ENCODE data around the gene ZEB1.
"Not testable (repeated sequence)": the region's sequence is repeated elsewhere in the genome, so short reads cannot be mapped to it uniquely, and the experiment has no call there.

The ZEB1 gene

DNA sequence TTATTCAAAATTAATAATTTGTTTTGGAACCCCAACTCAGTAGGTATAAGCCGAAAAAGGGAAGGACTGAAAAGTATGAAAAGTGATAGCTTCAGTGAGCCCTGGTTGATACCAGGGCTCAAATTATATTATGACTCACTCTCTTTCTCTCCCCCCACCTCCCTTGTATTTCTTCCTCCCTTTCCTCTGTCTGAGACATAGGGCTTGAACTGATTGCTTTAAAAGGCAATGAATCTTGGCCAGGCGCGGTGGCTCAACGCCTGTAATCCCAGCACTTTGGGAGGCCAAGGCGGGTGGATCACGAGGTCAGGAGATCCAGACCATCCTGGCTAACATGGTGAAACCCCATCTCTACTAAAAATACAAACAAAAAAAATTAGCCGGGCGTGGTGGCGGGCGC lies 108.3 kb downstream of the ZEB1 start:
- DNase-seq, result not testable (repeated sequence)

DNA sequence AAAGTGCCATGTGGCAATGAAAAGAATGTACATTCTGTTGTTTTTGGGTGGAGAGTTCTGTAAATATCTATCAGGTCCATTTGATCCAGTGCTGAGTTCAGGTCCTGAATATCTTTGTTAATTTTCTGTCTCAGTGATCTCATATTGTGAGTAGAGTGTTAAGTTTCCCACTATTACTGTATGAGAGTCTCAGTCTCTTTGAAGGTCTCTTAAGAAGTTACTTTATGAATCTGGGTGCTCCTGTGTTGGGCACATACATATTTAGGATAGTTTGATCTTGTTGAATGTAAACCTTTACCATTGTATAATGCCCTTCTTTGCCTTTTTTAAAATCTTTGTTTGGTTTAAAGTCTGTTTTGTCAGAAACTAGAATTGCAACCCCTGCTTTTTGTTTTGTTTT lies 109.5 kb downstream of the ZEB1 start:
- DNase-seq, result not testable (repeated sequence)

DNA sequence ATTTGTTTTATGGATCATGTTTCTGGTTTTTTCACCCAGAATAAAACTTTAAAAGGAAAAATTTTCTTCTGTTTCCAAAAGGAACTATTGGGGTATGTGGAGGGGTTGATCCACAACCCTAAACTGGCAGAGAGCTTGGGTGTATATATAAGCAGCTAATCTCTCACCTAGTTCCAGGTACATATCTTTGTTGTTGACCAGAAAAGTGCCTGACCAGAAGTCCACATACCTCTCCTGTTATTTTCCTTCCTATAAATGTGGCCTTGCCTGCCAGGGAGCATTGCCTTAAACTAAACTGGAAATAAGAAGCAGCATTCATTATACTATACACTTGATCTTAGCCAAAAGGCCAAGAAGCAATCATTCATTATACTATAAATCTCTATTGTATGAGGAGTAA lies 112.0 kb downstream of the ZEB1 start:
- DNase-seq, result no peak

DNA sequence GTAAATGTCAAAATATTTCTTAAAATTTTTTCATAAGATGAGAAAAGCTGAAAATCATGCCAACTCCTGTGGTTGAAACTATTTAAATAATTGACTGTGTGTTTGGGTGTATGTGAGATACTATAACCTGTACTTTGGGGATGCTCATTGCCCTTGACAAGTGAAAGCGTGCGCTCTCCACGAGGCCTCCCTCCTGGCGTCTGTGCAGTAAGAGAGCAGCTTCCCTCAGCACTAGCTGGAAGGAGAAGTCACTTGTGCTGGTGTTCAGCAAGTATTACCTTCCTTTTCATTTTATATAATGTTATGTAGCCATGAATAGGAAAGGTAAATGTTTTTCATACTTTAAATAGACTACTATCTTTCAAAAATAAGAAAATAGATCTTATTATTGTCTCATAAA lies 118.9 kb downstream of the ZEB1 start:
- DNase-seq, result no peak

DNA sequence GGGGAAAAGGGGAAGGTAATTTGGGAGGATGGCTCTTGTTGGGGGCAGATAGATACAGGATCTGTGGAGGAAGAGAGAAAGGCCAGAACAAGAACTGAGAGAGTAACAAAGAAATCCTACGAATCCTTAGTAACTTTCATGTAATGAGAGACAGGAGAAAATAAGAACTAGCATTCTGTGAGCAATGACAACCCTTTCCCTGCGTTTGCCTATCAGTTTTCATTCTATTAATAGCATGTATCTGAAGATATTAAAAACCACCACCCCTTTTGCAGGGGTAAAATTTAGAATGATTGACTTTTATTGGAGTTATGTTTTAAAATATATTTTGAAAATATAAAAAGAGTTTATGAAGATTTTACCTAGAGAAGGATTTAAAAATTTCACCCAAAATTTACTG lies 132.8 kb downstream of the ZEB1 start:
- DNase-seq, result no peak

DNA sequence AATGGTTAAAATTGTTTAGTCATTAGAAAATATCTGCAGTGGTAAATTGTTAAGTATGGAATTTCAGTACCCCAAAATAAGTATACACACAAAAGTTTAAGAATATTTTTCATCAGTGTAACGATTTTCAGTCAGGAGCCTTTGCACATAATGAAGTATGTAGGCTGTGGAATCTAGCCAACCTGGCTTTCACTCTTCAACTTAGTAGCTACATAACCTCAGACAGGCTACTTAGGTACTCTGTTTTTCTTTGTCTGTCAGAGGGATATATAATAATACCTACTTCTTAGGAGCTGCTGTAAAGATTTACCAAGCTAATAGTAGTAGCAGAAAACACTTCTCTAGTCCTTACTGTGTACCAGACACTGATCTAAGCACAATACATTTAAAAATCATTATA lies 137.5 kb downstream of the ZEB1 start:
- no peak for DNase-seq

DNA sequence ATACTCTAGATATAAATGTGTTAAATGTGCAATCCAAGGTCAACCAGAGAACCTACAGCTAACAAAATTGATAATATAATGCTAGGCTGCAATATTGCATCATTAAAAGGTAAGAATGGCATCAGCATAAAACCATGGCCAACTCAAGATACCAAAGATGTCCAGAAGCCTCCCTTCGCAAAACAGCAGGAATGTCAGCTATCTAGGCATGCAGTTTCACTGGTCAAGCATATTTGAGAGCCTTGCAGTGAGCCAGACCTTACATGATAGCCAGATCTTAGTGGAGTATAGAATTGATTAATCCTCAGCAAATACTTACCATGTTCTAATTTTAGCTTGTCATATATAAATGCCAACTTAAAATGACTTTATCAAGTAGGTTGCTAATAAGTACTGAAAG lies 138.8 kb downstream of the ZEB1 start:
- DNase-seq, result no peak

DNA sequence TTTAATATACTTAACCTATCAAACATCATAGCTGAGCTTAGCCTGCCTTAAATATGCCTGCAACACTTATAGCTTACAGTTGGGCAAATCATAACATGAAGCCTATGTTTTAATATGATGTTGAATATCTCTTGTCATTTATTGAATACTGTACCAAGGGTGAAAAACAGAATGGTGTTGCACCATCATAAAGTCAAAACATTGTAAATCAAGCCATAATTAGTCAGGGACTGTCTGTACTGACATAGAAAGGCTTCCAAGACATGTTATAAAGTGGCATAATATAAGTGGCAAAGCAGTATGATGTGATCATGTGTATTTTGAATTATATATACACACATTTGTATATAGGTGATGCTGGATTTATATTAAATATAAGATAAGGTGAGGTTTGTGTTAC lies 140.0 kb downstream of the ZEB1 start:
- DNase-seq, result no peak

DNA sequence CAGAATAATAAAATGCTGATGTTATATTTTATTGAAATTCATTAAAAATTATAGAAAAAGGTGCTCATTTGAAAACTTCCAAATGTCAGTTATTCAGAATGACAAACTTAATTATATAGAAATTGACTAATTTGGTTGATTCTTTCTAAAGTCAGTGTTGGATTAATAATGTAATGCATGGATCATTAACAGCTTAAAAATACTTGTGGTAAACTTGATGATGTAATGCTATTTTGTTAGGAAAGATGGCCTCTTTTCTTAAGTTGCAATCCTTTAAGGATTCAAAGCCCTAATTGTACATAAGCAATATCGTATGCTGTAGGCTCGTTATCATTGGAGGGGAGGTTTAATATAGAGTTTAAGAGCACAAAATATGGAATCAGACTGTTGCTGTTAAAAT lies 141.2 kb downstream of the ZEB1 start:
- DNase-seq, result no peak

DNA sequence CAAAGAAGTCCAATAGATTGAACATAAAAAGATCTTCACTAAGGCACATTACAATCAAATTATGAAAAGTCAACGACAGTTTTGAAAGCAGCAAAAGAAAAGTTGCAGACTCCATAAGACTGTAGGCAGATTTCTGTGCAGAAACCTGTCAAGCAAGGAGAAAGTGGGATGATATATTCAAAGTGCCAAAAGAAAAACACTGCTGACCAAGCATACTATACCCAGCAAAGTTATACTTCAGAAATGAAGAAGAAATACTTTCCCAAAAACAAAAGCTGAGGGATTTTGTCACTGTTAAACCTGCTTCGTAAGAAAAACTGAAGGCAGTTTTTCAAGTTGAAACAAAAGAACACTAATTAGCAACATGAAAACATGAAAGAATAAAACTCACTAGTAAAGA lies 145.5 kb downstream of the ZEB1 start:
- DNase-seq, result no peak

DNA sequence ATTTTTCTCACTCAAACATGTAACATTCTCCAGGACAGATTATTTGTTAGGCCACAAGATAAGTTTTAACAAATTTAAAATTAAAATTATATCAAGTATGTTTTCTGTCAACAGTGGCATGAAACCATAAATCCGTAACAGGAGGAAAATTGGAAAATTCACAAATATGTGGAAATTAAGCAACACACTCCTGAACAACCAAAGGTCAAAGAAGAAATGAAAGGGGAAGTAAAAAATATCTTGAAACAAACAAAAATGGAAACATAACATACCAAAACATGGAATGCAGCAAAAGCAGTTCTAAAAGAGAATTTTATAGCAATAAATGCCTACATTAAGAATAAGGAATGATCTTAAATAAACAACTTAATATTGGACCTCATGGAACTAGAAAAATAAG lies 147.3 kb downstream of the ZEB1 start:
- DNase-seq, result no peak

DNA sequence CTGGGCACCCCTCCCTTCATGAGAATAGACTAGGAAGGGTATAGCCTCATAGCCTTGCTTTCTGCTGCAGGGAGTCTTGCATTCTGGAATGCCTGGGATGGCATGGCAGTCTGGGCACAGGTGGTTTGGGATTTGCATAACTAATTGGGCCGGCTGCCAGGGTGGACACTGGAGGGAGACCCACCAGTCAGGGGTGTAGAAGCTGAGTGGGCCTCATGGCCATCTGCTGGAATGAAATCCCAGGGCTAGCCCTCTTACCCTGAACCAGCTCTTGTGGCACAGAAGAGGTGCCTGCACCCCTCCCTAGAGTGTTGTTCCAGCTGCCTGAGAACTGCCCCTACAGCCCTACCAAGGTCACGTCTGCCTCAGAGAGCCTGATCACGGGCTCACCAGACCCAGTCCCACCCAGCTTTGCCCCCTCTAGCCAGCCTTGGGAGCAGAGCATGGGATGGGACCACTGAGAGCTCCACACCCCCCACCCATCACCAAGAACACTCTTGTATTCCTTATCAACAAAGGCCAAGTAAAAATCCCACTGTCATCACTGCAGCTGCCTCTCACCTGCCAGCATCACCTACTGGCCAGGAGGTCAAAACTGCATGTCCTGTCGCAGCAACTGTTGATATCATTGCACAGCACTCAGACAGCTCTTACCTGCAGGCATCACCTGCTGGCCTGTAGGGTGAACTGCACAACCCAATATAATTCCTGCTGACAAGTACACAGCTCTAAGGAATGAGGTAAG lies 148.9 kb downstream of the ZEB1 start:
- no peak for DNase-seq

DNA sequence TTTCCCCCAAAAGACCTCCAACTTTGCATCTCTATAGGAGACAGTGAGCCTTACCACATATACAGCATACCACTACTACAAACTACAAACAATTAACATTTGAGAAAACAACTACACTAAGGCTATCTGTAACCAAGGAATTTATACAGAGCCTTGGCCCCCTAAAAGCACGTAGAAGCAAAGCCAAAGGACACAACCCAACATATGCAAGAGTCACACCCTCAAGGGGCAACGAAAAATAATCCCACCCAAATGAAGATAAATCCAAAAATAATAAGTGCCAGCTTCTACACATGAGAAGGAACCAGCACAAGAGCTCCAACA lies 149.5 kb downstream of the ZEB1 start:
- no peak for DNase-seq

DNA sequence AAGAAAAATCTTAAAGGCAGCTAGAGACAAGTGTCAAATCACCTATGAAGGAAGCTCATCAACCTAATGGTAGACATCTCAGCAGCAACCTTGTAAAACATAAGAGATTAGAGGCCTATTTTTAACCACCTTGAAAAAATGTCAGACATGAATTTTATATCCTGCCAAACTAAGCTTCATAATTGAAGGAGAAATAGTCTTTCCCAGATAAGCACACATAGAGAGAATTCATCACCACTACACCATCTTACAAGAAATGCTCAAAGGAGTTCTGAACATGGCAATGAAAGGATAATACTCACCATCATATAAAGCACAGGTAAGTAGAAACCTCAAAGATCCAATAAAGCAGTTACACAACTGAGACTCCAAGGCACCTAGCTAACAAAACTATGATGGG lies 156.5 kb downstream of the ZEB1 start:
- DNase-seq, result no peak

DNA sequence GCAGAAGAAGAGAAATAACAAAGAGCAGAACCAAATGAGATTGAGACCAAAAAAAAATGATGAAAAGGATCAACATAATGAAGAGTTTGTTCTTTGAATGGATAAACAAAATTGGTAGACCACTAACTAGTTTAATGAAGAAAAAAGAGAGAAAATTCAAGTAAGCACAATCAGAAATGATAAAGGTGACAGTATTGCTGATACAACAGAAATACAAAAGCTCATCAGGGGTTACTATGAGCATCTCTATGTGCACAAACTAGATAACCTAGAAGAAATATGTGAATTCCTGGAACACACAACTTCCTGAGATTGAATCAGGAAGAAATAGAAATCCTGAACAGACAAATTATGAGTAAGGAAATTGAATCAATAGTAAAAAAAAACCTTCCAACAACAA lies 157.1 kb downstream of the ZEB1 start:
- no peak for DNase-seq

DNA sequence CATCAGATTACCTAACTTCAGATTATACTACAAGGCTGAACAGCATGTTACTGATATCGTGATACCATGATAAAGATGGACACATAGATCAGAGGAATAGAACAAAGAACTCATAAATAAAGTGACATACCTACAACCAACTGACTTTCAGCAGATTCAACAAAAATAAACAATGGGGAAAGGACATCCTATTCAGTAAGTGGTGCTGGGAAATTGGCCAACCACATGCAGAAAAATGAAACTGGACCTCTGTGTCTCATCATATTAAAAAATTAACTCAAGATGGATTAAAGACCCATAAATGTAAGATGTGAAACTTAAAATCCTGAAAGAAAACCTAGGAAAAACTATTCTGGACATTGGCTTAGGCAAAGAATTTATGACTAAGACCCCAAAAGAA lies 158.6 kb downstream of the ZEB1 start:
- DNase-seq, result no peak

DNA sequence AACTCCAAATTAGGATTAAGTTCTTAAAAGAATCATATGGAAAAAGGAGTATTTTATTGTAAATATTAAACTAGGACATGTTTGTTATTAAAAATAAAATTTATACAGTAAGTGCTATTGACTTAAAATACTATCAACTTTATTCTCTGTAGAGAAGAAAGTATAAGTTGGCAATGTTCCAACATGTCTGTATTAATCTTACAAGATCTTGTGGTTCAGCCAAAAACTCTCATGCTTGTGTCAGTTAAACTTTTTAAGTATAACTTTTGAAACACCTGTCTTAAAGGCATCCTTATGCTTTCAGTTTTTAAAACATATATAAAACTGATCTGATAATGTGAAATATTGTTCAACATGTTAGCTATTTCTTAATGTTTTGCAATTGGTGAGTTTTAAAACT lies 160.7 kb downstream of the ZEB1 start:
- DNase-seq, result no peak

DNA sequence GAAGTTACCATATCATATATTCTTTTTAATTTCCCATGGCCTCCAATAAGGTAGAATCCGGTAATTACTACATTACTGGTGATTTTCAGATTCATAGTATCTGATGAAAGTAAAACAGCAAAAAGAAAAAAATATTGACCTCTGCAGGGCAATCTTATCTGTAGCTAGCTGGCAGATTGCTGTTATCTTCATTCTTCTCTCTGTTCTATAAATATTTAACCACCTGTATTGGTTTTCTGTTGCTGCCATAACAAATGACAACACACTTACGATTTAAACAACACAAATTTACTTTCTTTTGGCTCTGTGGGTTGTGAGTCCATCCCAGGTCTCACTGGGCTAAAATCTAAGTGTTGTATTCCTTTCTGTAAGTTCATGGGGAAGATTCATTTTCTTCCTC lies 164.5 kb downstream of the ZEB1 start:
- DNase-seq, result no peak

DNA sequence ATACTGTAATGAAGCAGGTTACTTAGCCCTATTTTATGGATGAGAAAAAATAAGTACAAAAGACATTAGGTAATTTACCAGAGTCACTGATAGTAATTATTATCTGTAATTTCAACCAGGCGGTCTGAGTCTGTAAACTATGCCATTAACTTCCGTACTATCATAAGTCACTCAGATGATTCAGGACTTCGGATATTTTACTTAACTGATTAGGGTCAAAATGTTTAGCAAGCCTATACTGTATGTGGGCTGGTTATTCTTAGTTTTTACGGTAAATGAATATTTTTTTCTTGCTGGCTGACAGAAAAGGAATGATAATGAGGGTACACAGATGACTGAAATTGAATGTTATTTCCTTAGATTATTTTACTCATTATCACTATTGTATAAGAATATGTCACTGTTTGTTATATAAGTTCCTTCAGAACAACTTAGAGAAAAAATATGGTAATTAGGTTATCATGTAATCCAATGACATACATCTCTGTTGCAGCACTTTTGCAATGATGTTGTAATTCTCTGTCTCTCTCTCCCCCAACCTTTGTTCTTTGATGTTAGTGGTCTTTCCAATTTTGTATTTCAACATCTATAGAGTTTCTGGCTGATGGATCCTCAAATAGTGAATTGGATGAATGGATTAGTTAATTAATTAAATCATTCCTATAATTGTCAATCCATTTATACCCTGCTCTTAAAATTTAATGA lies 165.6 kb downstream of the ZEB1 start:
- no peak for DNase-seq

DNA sequence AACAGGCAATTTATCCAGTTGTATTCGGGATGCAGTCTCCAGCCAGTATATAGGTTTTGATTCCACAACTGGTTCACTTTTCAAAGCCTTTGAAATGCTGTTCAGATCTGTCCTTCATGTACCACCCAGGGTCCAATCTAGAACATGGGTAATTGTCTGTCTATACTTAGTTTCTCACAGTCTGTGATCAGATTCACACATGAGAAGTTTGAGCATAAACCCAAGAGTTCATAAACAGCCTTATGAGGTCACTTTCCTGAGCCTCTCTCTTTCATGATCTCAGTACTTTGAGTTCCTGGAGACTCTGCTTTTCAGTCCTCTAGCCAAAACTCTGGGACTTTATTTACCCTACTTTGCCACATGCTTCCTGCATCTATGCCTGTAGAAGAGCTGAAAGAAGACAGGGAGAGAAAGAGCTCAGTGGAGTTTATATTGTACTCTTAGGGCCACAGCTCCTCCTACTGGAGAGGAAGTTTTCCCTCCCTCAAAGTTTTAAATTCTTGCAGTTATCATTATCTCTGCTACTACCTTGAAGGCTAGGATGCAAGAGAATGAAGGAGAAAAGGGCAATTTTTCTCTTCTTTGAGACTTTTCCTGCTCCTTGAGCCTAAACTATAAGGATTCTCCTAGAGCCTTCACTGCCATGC lies 172.0 kb downstream of the ZEB1 start:
- peak; percentile 18 for DNase-seq

DNA sequence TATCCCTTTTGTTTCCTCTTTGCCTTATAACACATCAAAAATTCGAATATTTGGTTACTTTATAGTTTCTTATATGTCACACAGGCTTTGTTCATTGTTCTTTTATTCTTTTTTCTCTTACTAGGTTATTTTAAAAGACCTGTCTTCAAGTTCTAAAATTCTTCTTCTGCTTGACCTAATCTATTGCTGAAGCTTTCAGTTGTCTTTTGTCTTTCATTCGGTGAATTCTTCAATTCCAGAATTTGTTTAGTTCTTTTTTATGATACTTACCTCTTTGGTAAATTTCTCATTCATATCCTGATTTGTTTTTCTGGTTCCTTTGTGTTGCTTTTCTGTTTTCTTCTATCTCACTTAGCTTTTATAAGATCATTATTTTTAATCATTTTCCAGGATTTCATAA lies 188.4 kb downstream of the ZEB1 start:
- DNase-seq, result no peak

DNA sequence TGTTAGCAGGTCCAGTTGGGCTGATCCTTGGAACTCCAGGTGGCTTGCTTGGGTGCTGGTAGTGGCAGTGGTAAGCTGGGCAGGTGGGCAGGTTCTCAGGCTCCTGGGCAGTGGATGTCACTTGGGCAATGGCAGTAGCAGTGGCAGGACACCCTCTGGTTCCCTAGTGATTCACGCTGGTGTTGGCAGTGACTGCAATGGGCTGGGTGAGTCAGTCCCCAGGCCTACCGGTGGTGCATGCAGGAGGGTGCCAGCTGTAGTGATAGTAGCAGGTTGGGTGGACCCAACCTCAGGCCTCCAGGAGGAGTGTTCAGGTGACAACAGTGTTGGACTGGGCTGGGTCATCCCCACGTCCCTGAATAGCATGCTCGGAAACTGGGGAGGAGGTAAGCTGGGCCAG lies 189.2 kb downstream of the ZEB1 start:
- DNase-seq, result no peak

DNA sequence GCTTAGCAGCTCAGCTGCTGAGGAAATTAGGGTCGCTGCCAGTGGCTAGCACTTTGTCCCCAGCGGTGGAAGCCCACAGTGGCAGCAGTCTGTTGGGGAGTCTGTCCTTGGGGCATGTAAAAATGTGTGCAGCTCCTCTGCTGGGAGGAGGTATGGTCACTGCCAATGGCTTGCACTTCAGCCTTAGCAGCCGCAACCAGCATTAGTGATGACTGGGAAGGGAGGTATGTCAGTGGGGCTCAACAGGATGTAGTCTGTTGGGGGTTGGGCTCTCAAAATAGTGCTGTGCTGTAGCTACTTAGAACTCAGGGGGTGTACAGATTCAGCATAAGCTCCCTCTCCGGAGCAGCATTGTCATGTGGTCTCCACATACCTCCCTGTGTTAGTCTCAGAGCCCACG lies 189.9 kb downstream of the ZEB1 start:
- no peak for DNase-seq

DNA sequence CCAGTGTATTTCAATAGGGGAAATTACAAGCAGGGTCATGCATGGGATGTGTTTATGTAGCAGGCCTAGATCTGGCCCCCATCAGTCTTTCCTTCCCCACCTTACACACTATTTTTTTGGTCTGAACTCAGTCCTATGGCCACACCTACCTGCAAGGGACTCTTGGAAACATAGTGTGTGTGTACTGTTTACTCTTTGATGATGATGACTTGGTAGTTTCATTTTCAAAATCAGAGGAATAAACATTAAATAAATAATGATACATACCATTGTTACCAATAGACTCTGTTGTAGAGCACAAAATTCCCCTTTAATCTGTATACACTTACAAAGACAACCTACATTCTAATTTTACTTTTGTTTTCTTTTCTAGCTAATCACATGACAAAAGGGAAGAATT lies 191.0 kb downstream of the ZEB1 start:
- no peak for DNase-seq

DNA sequence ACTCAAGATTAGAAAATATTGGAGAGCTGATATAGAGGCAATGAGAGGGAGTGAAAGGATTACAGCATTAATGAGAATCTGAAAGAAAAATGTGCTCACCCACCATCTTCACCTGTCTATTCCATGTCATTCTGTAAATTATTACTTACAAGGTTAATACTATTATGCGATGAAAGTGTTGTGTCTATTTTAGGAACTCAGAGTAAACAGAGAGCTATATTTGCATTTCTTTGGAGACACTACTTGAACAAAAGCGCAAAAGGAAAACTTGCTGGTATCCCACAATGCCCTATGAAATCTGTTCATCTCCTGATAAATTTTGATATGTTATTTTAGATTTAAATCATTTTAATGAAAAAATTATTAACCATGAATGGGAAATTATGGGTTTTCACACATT lies 196.1 kb downstream of the ZEB1 start:
- DNase-seq, result no peak

All from NCI-H774 (cell line).